GM12891 (cell line): ENCODE measurements around the gene NDUFA11.

Experiments
- POLR2A ChIP-seq: IDR thresholded peaks from 2 replicates; pipeline ENCODE4 v1.6.1; 2011; ENCODE audit warnings: low read depth, low read length, control low read depth
- POLR2AphosphoS5 ChIP-seq: IDR thresholded peaks from 2 replicates; pipeline ENCODE4 v1.6.1; 2011; ENCODE audit warnings: low read depth, low read length, control low read depth
- TAF1 ChIP-seq: IDR thresholded peaks from 2 replicates; pipeline ENCODE4 v1.6.1; 2011; ENCODE audit warnings: low read depth, low read length, control low read depth

DNA sequence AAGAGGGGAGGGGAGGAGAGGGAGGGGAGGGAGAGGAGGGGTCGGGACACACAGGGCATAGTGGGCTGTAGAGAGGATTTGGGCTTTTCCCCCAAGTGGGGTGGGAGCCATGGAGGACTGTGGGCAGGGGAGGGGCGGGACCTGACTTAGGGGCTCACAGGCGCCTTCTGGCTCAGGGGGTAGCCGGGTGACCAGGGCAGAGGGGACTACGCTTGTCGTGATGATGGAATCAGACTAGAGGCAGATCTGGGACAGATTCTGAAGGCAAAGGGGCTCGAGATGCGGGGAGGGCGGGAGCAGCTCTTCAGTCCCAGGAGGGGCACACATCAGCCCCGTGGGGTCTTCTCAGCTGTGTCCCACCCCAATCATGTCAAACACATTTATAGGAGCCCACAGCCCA, 13.5 kb downstream of the NDUFA11 start:
- TF ChIP-seq POLR2AphosphoS5: no peak
- 0 out of 2 replicates have a peak, but pooled peaks have one; percentile 34 for TF ChIP-seq POLR2A
- no peak for TF ChIP-seq TAF1
